NOMO-1 treated with DMSO at 0.1 percent for 48 hours (cell line): ENCODE data around the gene GH1.
"Not testable (repeated sequence)": the region's sequence is repeated elsewhere in the genome, so short reads cannot be mapped to it uniquely, and the experiment has no call there.

ENCODE experiments used
- DNase-seq: peaks from one replicate; lab custom pipeline; 2025; ENCODE audit not compliant: unreplicated experiment; lab: John Stamatoyannopoulos, UW

The GH1 gene

GRCh38 chr17:63927464-63928171 lies 9.0 kb upstream of the GH1 start:
- DNase-seq: no peak

GRCh38 chr17:63926164-63926563 lies 7.5 kb upstream of the GH1 start:
- no peak for DNase-seq

- DNase-seq: no peak
Measured at GRCh38 chr17:63925615-63926014, 7.0 kb upstream of the GH1 start.

GRCh38 chr17:63922402-63922801 lies 3.8 kb upstream of the GH1 start:
- not testable (repeated sequence) for DNase-seq

- not testable (repeated sequence) for DNase-seq
Measured at GRCh38 chr17:63920779-63921178, 2.1 kb upstream of the GH1 start.

- not testable (repeated sequence) for DNase-seq
Measured at GRCh38 chr17:63920050-63920449, 1.4 kb upstream of the GH1 start.

- DNase-seq: peak; percentile 44
Measured at GRCh38 chr17:63919311-63919723, 678 bp upstream of the GH1 start.

GRCh38 chr17:63918305-63918704 lies 334 bp downstream of the GH1 start:
- DNase-seq: no peak

- no peak for DNase-seq
Measured at GRCh38 chr17:63917646-63918045, 993 bp downstream of the GH1 start.

- DNase-seq: not testable (repeated sequence)
Measured at GRCh38 chr17:63917206-63917605, 1.4 kb downstream of the GH1 start.

GRCh38 chr17:63916566-63917185 lies 2.0 kb downstream of the GH1 start:
- no peak for DNase-seq

- DNase-seq: peak; percentile 43
Measured at GRCh38 chr17:63915753-63916152, 2.9 kb downstream of the GH1 start.

GRCh38 chr17:63914471-63914870 lies 4.2 kb downstream of the GH1 start:
- DNase-seq: no peak

- DNase-seq: peak; percentile 24
Measured at GRCh38 chr17:63911657-63912100, 7.0 kb downstream of the GH1 start.

GRCh38 chr17:63911041-63911635 lies 7.5 kb downstream of the GH1 start, which contains the start of gene CSHL1:
Gene CSHL1 (minus strand): TSS chr17:63911258. CDS start chr17:63911196, 62 bp downstream.
- no peak for DNase-seq

- no peak for DNase-seq
Measured at GRCh38 chr17:63910096-63910495, 8.5 kb downstream of the GH1 start.

GRCh38 chr17:63909586-63909985 lies 9.1 kb downstream of the GH1 start:
- DNase-seq: not testable (repeated sequence)

- DNase-seq: not testable (repeated sequence)
Measured at GRCh38 chr17:63907161-63907778, 11.4 kb downstream of the GH1 start.

- DNase-seq: not testable (repeated sequence)
Measured at GRCh38 chr17:63904796-63905195, 13.8 kb downstream of the GH1 start.

GRCh38 chr17:63903787-63904201 lies 14.8 kb downstream of the GH1 start:
- DNase-seq: not testable (repeated sequence)

GRCh38 chr17:63901971-63902370 lies 16.7 kb downstream of the GH1 start:
- not testable (repeated sequence) for DNase-seq
